ENCODE results near the gene ISG20L2.

ISG20L2 gene

DNA sequence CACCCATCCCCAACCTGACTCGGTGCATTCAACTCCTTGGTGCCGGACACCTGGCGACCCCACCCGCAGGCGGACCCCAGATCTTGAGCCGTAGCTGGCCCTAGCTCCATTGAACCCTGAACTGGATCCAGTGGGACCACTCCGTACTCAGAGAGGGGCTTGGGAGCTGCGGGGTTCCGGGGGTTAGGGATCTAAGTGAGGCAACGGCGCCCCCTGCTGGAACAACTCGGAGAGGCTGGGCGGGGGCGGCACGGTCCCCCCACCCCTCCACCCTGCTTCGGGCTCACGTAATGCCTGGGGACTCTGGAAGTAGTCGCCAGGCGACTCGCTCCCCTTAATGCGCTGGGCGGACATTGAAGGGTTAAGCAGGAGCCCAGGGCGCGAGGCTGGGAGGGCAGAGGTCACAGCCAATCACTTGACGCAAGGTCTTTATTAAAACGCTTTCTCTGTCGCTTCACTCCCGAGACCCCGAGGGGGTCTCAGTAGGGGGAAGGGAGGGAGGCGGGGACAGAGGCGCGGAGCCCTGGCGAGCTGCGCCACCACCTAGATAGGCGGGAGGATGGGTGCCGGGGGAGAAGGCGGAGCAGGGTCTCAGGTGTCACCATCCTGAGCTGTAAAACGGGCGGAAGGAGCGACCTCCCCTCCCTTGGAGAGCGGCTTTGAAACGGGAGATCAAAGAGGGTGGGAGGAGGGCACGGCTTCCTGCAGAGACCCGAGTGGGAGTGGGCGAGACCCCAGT, 22.5 kb downstream of the ISG20L2 start:
- peak; percentile 79 for DNase-seq

DNA sequence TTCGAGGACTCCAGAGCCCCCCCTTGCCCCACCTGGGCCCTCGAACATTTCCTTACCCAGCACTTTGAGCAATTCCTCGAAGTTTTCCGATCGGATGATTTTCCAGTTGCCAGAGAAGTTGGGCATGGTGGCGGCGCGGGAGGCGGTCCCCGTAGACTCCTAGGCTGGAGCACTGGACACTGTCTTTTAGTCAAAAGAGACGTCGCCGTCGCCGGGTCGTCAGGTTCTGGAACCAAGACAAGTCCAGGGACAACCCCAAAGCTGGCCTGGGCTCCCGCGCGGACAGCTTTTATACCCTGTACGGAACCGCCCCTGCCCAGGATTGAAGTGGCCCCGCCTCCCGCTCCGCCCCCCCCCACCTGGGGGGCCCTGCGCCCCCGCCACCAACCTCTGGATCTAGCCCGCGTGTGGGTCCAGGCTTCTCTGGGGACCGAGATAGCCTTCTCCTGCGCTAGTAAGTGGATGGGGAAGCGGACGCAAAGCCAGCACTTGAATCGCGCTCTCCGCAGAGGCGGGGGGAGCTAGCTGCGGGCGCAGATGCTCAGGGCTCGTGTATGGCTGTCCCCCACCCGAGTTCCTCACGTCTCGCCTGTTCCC, 23.1 kb downstream of the ISG20L2 start, which contains the start of gene CRABP2:
TSS of gene CRABP2 (minus strand) at position 263 of the 597 bp plus-strand sequence. CDS start at position 126, 137 bp downstream.
- DNase-seq = peak; percentile 62

DNA sequence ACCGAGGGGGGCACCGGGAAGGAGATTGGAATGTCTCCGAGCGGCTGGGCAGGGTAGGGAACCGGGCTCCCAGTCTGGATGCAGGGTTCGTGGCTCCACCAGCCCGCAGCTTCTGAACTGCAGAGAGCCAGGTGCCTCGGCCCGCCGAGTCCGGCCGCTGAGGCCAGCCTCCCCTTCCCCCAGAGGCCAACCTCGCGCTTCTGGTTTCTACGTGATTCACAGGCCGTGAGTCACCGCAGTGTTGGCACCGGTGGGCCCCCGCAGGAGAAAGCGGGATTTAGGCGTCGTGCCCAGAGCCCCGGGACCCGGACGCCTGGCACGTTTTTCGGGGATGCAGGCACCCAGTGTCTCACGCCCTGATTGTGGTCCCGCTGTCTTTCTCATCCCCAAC, 23.6 kb downstream of the ISG20L2 start:
- peak; percentile 23 for DNase-seq

DNA sequence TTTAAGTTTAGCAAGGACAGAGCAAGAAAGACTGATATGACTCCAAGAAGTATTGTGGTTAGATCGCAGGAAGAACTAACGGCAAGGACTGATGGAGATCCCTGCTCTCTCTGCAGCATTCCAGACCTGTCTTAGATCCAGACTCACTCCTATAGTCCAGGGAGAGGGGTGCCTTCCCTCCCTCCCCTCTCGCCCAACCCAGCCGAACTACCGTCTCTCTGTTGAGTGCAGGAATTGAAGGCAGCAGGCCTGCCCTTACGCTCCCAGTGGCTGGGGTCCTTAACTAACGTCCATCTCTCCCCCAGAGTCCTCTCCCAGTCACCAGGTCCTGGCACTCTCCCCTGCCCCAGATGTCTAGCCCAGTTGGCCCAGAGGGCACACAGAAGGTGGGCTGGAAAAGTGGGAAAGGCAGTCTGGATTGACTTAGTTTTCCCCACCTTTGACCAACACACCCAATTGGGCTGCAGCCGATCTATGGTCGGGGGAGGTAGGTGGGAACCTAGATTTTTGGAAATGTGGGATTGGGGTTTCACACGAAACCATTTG, 24.3 kb downstream of the ISG20L2 start:
- no peak for DNase-seq

DNA sequence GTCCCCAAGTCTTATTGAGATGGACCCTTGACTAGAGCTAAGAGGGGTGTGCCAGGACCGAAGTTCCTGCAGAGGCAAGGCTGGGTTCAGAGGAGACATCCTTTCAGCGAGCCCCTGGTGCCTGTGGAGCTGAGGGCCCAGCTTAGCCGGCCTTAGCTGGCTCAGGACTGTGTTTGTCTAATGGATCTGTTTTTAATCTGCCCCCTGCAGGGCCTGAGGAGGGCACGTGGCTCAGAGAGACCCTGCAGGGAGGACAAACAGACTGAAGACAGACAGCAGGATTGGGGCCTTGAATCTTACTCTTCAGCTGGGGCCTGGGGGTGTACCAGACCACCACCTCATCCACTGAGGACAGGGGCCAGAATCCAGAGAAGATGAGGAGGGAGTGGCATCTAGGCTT, 24.8 kb downstream of the ISG20L2 start:
- DNase-seq = no peak

DNA sequence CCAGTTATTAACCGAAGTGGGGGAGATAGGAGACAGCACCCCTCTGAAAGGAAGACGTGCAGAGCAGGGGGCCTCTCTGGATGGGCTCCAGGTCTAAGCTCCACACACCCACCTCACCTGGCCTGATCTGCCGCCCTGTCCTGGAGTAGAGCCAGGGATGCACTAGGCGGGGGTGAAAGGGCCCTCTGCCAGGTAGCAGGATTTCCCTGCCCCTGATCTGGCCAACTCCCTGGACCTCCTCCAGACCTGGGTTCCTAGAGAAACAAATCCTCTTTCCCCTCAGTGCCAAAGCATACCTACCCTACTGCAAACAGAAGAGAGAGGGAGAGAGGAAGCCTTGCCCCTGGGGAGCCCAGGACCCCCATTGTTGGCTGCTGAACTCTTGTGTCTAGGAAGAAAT, 25.2 kb downstream of the ISG20L2 start:
- peak; percentile 45 for DNase-seq

DNA sequence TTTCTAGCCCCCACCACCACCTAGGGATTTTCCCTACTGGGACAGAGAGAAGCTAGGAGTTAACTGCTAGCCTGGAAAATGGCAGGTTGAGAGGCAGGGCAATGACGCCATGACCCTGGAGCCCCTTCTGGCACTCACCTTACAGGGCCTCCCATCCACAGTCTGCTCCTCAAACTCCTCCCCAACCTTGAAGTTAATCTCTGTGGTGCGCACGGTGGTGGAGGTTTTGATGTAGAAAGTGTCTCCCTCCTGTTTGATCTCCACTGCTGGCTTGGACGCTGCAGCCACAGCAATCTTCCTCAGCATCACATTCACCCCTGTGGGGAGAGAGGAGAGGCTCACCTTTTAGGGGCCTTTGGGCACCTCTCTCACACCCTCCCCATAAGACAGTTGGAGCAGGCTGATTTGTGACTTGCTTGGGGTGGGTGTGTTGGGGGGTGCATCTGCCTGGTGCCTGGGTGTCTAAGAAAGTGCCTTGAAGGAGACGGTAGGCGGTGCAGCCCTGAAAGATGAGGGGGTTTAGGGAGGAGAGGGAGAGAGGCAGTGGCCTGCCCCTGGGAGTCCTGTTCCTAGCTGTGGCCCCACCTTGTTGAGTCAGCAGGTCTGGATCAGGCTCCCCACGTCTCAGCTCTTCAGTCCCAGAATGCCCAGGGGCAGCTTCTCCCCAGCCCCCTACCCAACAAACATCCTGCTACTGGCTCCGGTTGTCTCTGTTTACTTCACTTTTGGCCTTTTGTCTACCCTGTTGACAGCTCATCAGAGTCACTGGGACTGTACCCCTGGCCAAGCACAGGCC, 27.6 kb downstream of the ISG20L2 start:
- DNase-seq = no peak

DNA sequence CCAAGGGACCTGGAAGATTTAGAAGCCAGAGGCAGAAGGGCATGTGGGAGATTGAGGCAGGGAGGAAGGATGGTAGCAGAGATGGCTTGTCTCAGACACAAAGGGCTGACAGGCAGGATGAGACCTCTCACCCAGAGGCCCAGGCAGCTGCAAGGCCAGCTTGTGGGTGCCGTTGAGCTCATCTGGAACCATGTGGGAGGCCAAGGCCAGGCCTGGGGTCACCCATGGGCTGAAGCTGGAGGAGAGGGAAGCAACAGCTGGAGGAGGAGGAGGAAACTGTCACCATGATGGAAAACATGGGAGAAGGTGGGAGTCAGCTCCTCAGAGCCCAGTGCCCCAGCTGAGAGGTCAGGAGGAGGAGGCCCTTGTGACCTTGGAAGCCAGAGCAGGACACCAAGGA, 29.6 kb downstream of the ISG20L2 start:
- no peak for DNase-seq

DNA sequence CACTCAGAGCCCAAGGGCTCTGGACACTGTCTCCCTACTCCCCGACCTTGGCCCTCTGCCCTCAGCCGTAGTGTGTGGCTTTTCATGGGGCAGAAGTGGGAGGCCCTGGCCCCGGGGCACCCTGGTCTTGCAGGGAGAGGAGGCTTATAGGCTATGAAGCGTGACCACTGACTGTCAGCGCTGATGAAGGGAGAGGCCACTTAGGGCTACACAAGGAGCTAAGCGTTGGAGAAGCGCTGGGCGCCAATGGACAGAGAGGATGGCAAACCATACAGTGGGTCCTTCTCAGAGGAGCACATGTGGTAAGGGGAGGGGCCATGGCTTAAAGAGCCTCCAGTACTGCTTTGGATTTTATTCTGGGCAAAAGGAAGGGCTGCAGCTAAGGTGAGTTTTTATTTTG, 31.1 kb downstream of the ISG20L2 start:
- no peak for DNase-seq

DNA sequence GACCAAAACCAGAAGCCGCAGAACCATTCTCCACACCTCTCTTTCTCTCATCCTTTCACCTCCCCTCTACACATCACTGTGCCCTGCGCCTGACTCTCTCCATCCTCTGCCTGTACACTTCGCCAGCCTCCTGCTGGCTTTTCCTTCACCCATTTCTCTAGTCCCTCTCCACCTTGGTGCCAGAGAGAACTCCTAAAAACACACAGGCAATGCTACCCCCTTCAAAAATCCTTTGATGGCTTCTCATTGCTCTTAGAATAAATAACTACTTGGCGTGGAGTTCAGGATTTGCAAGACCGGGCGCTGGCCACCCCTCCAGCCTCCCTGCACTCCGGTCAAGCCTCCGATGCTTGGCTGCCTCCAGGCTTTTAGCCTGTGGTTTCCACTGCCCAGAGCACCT, 31.8 kb downstream of the ISG20L2 start:
- DNase-seq = no peak

DNA sequence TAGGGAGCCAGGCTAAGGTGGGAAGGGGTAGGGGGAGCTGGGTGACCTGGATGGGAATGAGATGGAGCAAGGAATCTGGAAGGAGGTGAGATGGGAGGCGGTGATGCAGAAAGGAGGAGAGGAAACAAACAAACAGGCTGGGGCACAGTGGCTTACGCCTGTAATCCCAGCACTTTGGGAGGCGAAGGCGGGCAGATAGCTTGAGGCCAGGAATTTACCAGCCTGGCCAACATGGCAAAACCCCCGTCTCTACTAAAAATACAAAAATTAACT, 33.9 kb downstream of the ISG20L2 start:
- no peak for DNase-seq

DNA sequence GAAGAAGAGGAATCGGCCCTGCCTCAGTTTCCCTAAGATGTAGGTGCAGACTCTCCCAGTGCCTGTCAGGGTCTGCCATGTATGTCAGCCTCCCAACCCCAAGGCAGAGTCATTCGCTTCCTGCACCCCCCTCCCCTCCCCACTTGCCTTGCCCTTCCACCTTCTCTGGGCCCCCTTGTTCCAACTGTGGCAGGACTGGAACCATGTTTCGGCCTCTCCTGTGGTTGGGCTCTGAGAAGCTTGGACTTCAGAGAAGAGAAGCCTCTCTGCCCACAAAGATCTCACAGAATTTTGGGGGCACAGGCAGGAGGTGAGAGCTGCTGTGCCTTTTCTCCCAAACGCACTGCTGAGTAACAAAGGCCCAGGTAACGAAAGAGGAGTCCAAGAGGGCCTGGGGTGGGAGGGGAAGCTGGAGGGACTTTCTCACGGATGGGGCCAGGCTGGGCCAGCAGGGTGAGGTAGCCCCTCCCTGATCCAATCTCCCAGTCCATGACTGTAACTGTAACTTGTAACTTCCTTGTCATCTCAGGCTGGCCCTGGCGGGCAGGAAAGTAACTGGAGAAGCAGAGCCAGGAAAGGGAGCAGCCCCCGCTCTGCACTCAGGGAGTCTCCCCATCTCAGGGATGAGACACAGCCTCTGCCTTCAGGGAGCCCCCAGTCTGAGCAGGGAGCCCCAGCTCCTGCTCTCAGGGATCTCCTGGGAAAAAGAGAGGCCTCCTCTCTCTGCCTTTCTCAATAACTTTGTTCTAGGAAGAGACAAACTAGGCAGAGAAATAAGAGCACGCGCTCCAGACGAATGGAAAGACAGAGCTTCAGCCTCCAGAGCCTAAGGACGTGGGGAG, 34.5 kb downstream of the ISG20L2 start:
- DNase-seq = no peak

DNA sequence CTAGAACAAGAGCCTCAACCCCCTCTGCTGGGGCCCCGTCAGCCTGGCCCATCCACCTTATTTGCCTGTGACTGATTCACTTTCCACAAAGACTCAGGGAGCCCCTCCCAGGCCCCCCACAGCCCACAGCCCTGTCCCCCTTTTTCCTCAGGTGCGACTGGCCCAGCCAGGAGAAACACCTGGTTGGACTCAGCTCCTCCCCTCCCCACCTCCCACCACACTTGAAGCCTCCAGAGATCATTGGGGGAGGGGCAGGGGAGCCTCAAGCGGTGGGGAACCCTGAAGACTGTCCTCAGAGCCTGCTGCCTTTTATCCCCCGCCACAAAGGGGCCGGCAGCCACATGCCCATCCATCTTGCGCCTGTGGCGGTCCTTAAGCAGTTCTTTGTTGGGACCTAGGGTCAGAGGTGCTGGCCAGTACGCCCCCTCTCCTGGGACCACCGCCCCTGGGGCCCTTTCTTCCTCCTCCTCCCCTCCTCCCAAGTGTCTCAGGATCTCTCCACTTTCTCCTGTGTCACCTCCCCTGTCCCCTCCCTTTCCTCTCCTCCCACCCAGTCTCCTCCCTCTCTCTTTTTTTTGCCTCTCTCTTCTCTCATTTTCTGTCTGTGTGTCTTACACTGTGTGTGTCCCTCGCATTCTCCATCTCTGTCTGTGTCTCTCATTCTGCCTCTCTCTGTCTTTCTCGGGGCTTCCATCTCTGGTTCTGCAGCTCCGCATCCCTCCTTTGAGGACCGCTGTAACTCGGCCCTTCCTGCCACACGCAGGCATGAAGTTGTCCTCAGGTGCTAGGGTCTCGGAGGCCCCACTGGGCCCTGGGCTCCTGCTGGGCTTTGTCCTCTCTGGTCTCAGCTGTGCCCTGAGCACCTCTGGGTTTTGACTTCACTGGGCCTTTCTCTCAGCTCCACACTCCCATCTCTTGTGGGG, 35.4 kb downstream of the ISG20L2 start:
- DNase-seq = peak; percentile 84

DNA sequence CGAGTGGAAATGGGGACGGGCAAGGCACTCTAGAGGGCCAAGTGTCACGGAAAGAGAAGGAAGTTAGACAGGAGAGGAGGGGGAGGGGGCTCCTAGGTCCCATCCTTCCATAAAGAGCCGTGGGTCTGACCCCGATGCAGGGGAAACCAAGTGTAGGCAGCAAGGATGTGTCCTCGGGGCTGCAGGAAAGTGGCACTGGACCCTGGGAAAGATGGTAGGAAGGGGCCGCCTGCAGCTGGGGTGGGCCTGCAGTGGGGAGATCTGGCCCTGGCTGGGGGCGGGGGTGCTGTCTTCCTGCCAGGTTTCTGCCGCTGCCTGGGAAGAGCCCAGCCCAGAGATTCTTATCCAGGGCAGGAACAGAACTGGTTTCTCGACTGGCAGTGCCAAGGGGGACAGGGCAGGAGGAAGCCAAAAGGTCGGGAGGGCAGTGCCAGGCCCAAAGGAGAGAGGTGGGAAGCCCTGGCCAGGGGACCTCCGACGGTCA, 36.1 kb downstream of the ISG20L2 start:
- DNase-seq = no peak

DNA sequence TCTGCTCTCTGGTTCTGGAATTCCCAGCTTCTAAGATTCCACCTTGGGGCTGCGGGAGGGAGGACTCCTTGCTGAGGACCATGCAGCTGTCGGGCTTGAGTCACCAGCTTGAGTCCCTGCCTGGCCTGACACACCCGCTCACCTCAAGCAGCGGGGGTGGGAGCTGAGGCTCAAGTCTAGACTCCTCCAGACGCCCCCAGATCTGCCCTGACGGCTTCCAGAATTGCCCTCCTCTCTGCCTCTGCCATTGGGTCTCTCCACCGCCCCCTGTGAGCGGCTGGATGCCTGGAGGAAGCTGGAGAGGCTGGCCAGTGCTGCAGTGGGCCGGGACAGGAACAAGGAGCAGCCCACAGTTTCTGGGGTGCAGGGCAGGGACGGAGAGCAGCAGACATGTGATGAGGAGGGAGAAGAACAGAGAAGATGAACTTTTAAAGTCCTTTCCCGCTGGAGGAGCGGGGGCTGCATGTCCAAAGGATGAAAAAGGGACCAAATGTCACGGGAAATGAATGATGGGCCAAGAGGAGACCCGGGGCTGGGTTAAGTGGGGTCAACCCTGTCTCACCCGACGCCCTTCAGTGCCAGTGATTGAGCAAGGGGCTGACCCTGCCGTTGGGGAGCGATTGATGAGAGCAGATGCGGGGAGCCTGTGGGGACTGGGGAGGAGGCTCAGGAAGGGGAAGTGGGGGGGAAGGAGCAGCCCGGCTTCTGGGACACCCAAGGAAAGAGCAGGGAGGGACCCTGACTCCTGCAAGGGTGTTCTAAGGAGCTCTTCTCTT, 36.7 kb downstream of the ISG20L2 start:
- no peak for DNase-seq

DNA sequence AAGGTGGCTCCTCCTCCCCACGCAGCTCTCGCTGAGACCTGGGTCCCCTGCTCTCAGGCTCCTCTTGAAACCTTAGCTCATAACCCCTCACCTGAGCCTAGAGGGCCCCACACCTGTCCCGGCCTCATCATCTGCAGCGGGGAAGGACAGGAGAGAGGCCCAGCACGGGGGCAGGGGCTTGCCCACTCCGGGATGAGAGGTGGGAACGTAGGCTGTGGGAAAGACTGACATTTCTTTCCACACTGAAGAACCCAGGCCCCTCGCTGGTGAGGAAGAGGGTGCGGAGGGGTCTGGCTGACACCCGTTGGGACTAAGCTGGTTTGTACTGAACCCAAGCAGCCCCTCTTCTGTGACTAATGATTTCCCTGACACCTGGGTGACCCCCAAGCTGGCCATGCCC, 37.4 kb downstream of the ISG20L2 start:
- no peak for DNase-seq

DNA sequence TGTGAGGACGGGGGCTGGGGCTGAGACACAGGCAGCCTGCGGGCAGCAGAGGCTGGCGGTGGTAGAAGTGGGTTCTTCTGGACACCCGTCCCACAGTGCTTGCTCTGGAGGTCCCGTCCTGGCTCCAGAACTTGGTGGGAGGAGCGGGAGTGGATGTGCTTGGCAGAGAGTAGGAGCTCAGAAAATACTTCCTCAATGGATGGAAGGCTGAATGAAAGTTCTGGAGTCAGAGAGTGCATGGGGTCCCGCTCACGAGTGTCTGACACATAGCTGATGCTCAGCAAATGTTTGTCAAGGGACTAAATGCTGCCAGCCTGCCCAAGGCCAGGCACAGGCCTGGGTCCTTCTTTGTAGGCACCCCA, 37.9 kb downstream of the ISG20L2 start:
- no peak for DNase-seq

DNA sequence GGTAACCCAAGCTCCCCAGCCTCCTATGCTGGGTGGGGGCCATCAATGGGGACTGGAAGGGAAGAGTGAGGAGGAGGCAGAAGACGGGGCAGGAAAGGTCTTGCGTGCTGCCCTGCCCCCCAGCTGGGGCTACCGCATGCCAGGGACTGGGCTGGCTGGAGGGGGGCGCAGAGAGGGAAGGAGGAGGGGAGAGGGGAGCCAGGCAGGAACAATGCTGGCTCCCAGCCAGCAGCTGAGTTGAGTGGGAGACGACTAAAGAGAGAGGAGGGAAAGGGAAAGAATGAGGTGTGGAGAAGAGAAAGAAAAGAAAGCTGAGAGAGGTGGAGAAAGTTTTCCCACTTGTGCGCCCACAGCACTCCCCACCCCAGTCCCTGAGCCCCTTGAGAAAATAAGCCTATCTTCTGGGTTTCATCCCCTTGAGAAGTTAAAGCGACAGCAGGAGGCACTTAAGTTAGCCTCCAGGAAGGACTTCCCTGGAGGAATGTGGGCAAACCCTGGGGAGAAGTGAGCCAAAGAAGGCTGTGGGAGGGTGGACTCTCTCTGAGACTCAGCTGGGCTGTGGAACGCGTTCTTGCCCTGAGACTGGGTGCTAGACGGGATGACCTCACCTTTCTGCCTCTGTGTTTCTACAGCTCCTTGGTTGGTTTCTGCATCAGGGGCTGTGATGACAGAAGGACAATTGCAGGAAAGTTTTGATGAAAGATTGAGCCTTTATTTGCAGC, 38.5 kb downstream of the ISG20L2 start:
- peak; percentile 47 for DNase-seq

DNA sequence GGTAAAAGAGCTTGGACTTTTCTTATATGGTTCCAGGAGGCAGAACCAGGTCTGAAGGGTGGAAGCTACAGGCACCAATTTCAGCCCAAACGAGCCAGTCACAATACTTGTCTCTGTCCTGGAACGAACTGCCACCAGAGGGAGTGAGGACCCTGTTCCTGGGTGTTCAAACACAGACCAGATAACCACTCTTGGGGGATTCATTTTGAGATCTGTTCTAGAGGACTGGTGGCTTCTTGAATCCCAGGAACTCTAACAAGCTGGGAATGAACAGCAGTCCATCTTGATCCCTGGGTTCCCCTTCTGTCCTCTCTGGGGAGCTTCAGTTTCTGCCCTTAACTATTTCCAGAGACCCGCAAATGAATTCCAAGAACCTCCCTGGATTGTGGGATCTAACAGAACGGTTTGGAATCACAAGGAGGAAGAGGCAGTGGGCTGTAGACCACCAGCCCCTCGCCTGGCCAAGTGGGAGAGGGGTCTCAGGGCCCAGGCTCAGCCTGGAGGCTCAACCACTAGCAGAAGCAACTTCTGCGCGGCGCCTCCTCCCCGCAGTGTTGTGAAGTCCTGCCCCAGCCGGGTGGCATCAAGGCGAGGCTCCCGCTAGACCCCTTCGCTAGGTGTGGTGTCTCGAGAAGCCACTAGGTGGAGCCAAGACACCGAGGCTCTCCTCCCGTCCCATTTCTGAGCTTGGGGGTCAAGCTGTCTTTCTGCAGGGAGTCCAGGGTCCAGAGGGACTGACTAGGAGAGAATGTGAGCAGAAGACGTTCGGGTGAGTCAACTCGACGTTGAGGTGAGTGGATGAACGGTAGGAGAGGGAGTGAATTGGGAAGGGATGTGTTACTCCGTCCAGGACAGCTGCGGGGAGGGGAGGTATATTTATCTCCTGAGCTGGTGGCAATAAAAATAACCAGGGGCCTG, 39.3 kb downstream of the ISG20L2 start:
- peak; percentile 85 for DNase-seq

All from NCI-H1105 treated with DMSO at 0.1 percent for 48 hours (cell line).